Measurements from ENCODE around the gene RIPK4.
A peak's percentile ranks its signal among the peaks of the same experiment; 100 is the strongest.
"Not testable (repeated sequence)": the region's sequence is repeated elsewhere in the genome, so short reads cannot be mapped to it uniquely, and the experiment has no call there.

RIPK4 gene

DNA sequence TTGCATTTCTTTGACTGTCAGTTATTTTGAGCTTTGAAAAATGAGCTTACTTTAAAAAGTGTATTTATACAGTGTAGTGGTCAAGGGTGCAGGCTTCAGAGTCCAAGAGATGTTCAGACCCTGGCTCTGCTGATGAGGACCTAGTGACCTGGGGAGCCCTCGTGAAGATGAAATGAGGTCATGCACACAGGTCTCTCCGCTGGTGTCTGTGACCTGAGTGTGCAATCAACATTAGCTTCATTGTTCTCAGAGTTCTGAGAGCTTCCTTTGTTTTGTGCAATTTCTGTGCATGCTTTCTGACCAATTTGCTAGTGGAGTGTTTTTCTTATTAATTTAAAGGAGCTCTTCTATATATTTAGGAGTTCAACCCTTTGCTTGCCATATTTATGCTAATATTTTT lies 71.3 kb downstream of the RIPK4 start:
- H3K4me2 ChIP-seq (ENCODE audit: insufficient read depth, low read length, poor library complexity, severe bottlenecking) = no peak overlapping the region

DNA sequence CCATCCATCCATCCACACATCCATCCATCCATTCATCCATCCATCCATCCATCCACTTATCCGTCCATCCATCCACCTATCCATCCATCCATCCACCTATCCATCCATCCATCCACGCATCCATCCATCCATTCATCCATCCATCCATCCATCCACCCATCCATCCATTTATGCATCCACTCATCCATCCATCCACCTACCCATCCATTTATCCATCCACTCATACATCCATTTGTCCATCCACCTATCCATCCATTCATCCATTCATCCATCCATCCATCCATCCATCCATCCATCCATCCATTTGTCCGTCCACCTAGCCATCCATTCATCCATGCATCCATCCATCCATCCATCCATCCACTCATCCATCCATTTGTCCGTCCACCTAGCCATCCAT lies 72.8 kb downstream of the RIPK4 start:
- not testable (repeated sequence) for H4K8ac ChIP-seq (ENCODE audit: low read depth, low read length); H2BK5ac ChIP-seq (ENCODE audit: low read length); H3K18ac ChIP-seq (ENCODE audit: low read length); H4K91ac ChIP-seq (ENCODE audit: low read depth, low read length, poor library complexity); H2BK15ac ChIP-seq (ENCODE audit: low read length); H3K27ac ChIP-seq (replicated peaks; ENCODE audit: low read length); H2AFZ ChIP-seq (ENCODE audit: low read length); H2BK120ac ChIP-seq (ENCODE audit: low read depth, low read length); H3K36me3 ChIP-seq (replicated peaks in 1 of 2; ENCODE audit: control insufficient read depth in 2 of 2, insufficient read depth in 2 of 2, low read length in 2 of 2); H3K9ac ChIP-seq (ENCODE audit: low read depth, low read length, poor library complexity); H2AK5ac ChIP-seq (ENCODE audit: low read depth, low read length); H2BK12ac ChIP-seq (ENCODE audit: low read length); H3K4me2 ChIP-seq (ENCODE audit: insufficient read depth, low read length, poor library complexity, severe bottlenecking); H3K4me1 ChIP-seq (ENCODE audit: control insufficient read depth in 2 of 2, insufficient read depth in 1 of 2, low read depth in 1 of 2, low read length in 2 of 2); DNase-seq (ENCODE audit: low spot score); H3K4ac ChIP-seq (ENCODE audit: low read length); H3K9me3 ChIP-seq (replicated peaks in 1 of 2; ENCODE audit: control insufficient read depth in 2 of 2, insufficient read depth in 1 of 2, low read depth in 1 of 2, low read length in 2 of 2); H3K14ac ChIP-seq (ENCODE audit: low read length); H3K27me3 ChIP-seq (ENCODE audit: control insufficient read depth in 3 of 3, insufficient read depth in 3 of 3, low read depth in 1 of 3, low read length in 3 of 3); H3K23ac ChIP-seq (ENCODE audit: low read depth, low read length, poor library complexity); H3K79me1 ChIP-seq (ENCODE audit: low read depth, low read length)
- 93 to 100% methylated on average over 1 of the region's 4 CpGs for WGBS, 2 donors (ENCODE audit: extremely low coverage in 2 of 2, insufficient read length in 2 of 2, insufficient replicate concordance in 1 of 2)
- peak overlapping the region in 1 of 2 donors; percentile 48 for H3K4me3 ChIP-seq (ENCODE audit: low read length in 2 of 2)

More for the DNA sequence above, 71.3 kb downstream of the RIPK4 start:
- Histone ChIP-seq H3K9me3 (replicated peaks in 1 of 2; ENCODE audit: control insufficient read depth in 2 of 2, insufficient read depth in 1 of 2, low read depth in 1 of 2, low read length in 2 of 2) (no peaks in the 10 kb centered on the region), H2BK12ac (ENCODE audit: low read length) (no peak overlapping the region), H4K91ac (ENCODE audit: low read depth, low read length, poor library complexity) (no peak overlapping the region), H3K14ac (ENCODE audit: low read length) (no peak overlapping the region), H2BK15ac (ENCODE audit: low read length) (no peak overlapping the region), H3K9ac (ENCODE audit: low read depth, low read length, poor library complexity) (no peak overlapping the region), H3K79me1 (ENCODE audit: low read depth, low read length) (no peaks in the 10 kb centered on the region), H3K4ac (ENCODE audit: low read length) (no peak overlapping the region), H2AK5ac (ENCODE audit: low read depth, low read length) (no peak overlapping the region), H3K23ac (ENCODE audit: low read depth, low read length, poor library complexity) (no peak overlapping the region), H2AFZ (ENCODE audit: low read length) (no peak overlapping the region), H3K4me1 (ENCODE audit: control insufficient read depth in 2 of 2, insufficient read depth in 1 of 2, low read depth in 1 of 2, low read length in 2 of 2) (no peaks in the 10 kb centered on the region), H3K27me3 (ENCODE audit: control insufficient read depth in 3 of 3, insufficient read depth in 3 of 3, low read depth in 1 of 3, low read length in 3 of 3) (no peaks in the 10 kb centered on the region), H3K36me3 (replicated peaks in 1 of 2; ENCODE audit: control insufficient read depth in 2 of 2, insufficient read depth in 2 of 2, low read length in 2 of 2) (no peaks in the 10 kb centered on the region), H4K8ac (ENCODE audit: low read depth, low read length) (no peak overlapping the region), H3K18ac (ENCODE audit: low read length) (no peak overlapping the region), H3K4me3 (ENCODE audit: low read length in 2 of 2) (no peak overlapping the region), H2BK120ac (ENCODE audit: low read depth, low read length) (no peak overlapping the region), H3K27ac (replicated peaks; ENCODE audit: low read length) (no peak overlapping the region), H2BK5ac (ENCODE audit: low read length) (no peak overlapping the region)
- DNase-seq (ENCODE audit: low spot score) = no peak
- WGBS, 2 donors (ENCODE audit: extremely low coverage in 2 of 2, insufficient read length in 2 of 2, insufficient replicate concordance in 1 of 2) = no CpG with 5 or more reads among the region's 2 CpGs

DNA sequence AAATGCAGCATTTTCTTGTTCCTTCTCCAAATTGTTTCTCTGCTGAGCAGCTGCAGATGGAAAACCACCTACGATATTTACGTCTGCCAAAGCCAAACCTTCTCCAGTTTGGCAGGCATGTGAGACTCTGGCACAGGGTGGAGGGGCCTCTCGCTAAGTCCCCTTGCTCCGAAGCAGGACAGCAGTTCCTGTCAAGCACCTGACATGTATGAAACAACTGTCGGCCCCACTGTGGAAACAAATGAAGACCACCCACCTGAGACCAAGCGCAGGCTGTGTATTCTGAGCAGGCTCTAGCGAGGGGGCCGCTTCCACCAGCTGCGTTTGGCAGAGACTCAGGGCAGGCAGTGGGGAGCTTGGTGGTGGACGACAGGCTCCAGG lies 74.7 kb downstream of the RIPK4 start:
- H3K4me2 ChIP-seq (ENCODE audit: insufficient read depth, low read length, poor library complexity, severe bottlenecking) = no peak overlapping the region
- H2BK12ac ChIP-seq (ENCODE audit: low read length) = no peak overlapping the region
- H2AFZ ChIP-seq (ENCODE audit: low read length) = no peak overlapping the region
- no peak overlapping the region for H2BK120ac ChIP-seq (ENCODE audit: low read depth, low read length)
- no peaks in the 10 kb centered on the region for H3K79me1 ChIP-seq (ENCODE audit: low read depth, low read length)
- no peak overlapping the region for H3K9ac ChIP-seq (ENCODE audit: low read depth, low read length, poor library complexity)
- H3K27ac ChIP-seq (replicated peaks; ENCODE audit: low read length) = no peak overlapping the region
- H2BK15ac ChIP-seq (ENCODE audit: low read length) = no peak overlapping the region
- H3K9me3 ChIP-seq (replicated peaks in 1 of 2; ENCODE audit: control insufficient read depth in 2 of 2, insufficient read depth in 1 of 2, low read depth in 1 of 2, low read length in 2 of 2) = no peaks in the 10 kb centered on the region
- H3K36me3 ChIP-seq (replicated peaks in 1 of 2; ENCODE audit: control insufficient read depth in 2 of 2, insufficient read depth in 2 of 2, low read length in 2 of 2) = no peaks in the 10 kb centered on the region
- no peak overlapping the region for H3K4ac ChIP-seq (ENCODE audit: low read length)
- peak overlapping the region; percentile 60 for H3K18ac ChIP-seq (ENCODE audit: low read length)
- H4K91ac ChIP-seq (ENCODE audit: low read depth, low read length, poor library complexity) = no peak overlapping the region
- H3K14ac ChIP-seq (ENCODE audit: low read length) = peak overlapping the region; percentile 42
- H3K27me3 ChIP-seq (ENCODE audit: control insufficient read depth in 3 of 3, insufficient read depth in 3 of 3, low read depth in 1 of 3, low read length in 3 of 3) = no peaks in the 10 kb centered on the region
- DNase-seq (ENCODE audit: low spot score) = no peak
- no peak overlapping the region for H2AK5ac ChIP-seq (ENCODE audit: low read depth, low read length)
- H3K4me1 ChIP-seq (ENCODE audit: control insufficient read depth in 2 of 2, insufficient read depth in 1 of 2, low read depth in 1 of 2, low read length in 2 of 2) = no peaks in the 10 kb centered on the region
- H2BK5ac ChIP-seq (ENCODE audit: low read length) = no peak overlapping the region
- no peak overlapping the region for H3K4me3 ChIP-seq (ENCODE audit: low read length in 2 of 2)
- no peak overlapping the region for H4K8ac ChIP-seq (ENCODE audit: low read depth, low read length)
- no CpG with 5 or more reads among the region's 10 CpGs for WGBS, 2 donors (ENCODE audit: extremely low coverage in 2 of 2, insufficient read length in 2 of 2, insufficient replicate concordance in 1 of 2)
- H3K23ac ChIP-seq (ENCODE audit: low read depth, low read length, poor library complexity) = no peak overlapping the region

DNA sequence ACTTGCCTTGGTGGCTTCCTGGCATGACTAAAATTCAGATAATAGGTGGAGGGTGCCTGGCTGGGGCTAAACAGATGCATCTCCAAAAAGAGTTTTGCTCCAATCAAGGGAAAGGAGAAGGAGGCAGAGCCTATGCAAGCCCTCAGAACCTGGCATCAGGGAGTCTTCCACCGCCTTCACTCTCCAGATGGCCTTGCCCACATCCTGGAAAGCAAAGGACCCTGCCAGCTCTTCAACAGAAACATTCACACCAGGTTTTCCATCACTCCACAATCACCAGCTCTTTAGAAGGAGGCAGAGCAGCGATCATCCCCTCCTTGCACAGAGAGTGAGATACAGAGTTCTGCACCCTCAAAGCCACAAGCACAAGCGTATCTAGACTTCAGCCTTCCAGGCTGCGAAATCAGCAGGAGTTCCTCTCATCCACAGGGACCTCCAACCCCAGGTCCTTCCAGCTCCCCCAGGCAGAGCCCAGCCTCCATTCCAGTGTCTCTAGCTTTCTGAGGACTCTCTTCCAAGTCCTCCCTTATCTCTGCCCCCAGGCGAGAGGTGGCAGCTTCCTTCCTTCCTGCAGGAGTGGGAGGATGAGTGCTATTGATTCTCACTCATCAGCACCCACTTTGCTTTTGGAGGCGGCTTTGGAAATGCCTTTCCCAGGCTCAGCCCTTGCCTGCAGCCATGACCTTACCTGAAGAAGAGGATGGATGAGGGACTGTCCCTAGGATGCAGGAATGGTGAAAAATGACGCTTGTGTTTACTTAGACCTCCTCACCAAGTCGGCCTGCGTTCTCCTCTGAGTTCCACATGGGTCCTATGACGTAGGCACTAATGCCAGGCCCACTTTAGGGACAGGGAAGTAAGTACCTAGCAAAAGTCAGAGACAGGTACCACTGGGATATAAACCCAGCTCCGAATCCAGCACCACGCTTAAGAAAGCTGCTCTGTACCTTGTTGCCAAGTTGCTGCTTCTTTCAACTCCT lies 75.4 kb downstream of the RIPK4 start:
- Histone ChIP-seq H3K4ac (ENCODE audit: low read length) (no peak overlapping the region), H3K18ac (ENCODE audit: low read length) (no peak overlapping the region), H3K23ac (ENCODE audit: low read depth, low read length, poor library complexity) (no peak overlapping the region), H3K14ac (ENCODE audit: low read length) (peak overlapping the region; percentile 42), H4K8ac (ENCODE audit: low read depth, low read length) (no peak overlapping the region), H3K4me1 (ENCODE audit: control insufficient read depth in 2 of 2, insufficient read depth in 1 of 2, low read depth in 1 of 2, low read length in 2 of 2) (no peaks in the 10 kb centered on the region), H2AK5ac (ENCODE audit: low read depth, low read length) (no peak overlapping the region), H3K4me3 (ENCODE audit: low read length in 2 of 2) (no peak overlapping the region), H3K9ac (ENCODE audit: low read depth, low read length, poor library complexity) (no peak overlapping the region), H3K9me3 (replicated peaks in 1 of 2; ENCODE audit: control insufficient read depth in 2 of 2, insufficient read depth in 1 of 2, low read depth in 1 of 2, low read length in 2 of 2) (no peaks in the 10 kb centered on the region), H2BK120ac (ENCODE audit: low read depth, low read length) (no peak overlapping the region), H3K27ac (replicated peaks; ENCODE audit: low read length) (no peak overlapping the region), H3K79me1 (ENCODE audit: low read depth, low read length) (no peaks in the 10 kb centered on the region), H3K4me2 (ENCODE audit: insufficient read depth, low read length, poor library complexity, severe bottlenecking) (no peak overlapping the region), H2BK5ac (ENCODE audit: low read length) (no peak overlapping the region), H2AFZ (ENCODE audit: low read length) (no peak overlapping the region), H2BK12ac (ENCODE audit: low read length) (no peak overlapping the region), H2BK15ac (ENCODE audit: low read length) (no peak overlapping the region), H3K36me3 (replicated peaks in 1 of 2; ENCODE audit: control insufficient read depth in 2 of 2, insufficient read depth in 2 of 2, low read length in 2 of 2) (no peaks in the 10 kb centered on the region), H4K91ac (ENCODE audit: low read depth, low read length, poor library complexity) (no peak overlapping the region), H3K27me3 (ENCODE audit: control insufficient read depth in 3 of 3, insufficient read depth in 3 of 3, low read depth in 1 of 3, low read length in 3 of 3) (no peaks in the 10 kb centered on the region)
- DNase-seq (ENCODE audit: low spot score) = no peak
- no CpG with 5 or more reads among the region's 12 CpGs for WGBS, 2 donors (ENCODE audit: extremely low coverage in 2 of 2, insufficient read length in 2 of 2, insufficient replicate concordance in 1 of 2)
